Measurements from ENCODE around the gene COMMD3. TPM values are rescaled to one million over a fixed set of nuclear protein-coding genes. Genes with fewer than 3 reads are reported as not detected.

The COMMD3 gene
- total and polyA plus RNA-seq, 4 experiments from 2014 or later = 67.9 to 88.1 (median 69.8) TPM

DNA sequence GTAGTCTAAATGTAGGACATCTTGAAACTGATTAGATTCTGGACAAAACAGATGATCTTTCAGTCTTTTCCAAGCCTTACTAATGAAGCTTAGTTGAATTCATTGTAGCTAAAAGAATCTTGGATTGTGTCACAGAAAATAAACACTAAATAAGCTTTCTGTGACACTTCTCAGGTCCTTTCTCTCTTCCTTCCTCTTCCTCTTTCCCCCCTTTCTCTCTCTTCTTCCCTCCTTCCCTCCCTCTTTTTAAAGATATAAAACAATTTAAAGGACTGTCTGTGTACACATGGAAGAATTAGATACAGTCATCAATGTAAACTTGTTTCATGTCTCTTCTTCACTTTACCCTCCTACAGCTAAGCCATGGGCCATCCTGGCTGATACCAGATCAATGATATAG is 5.3 kb upstream of the COMMD3 start:
- peaks cover 1 to 4% of the 10 kb centered on the region in 2 donors for H3K27me3 Mint-ChIP-seq
- no peak for DNase-seq
- Histone ChIP-seq H3K27me3 (ENCODE audit: insufficient read depth, low read length) (no peaks in the 10 kb centered on the region), H3K27ac (ENCODE audit: low read depth, low read length) (no peak overlapping the region), H3K36me3 (ENCODE audit: insufficient read depth, low read length) (no peaks in the 10 kb centered on the region), H3K9me3 (ENCODE audit: control insufficient read depth in 1 of 2, low read length in 2 of 2) (no peaks in the 10 kb centered on the region), H3K4me3 (ENCODE audit: low read length in 2 of 2) (no peak overlapping the region), H3K4me1 (ENCODE audit: insufficient read depth, low read length) (peaks cover 7% of the 10 kb centered on the region)
- intact Hi-C loops (cut with micrococcal nuclease) = no loop called here
- ChIA-PET CTCF (ENCODE audit: partially characterized antibody) (no interaction called here), POLR2A (ENCODE audit: partially characterized antibody) (interaction anchor here (0.7 to 1.3 kb wide), 2 partner anchors 52 to 126 kb away, joined by 3 to 6 read pairs; no protein-coding TSS in a partner anchor)
- H3K27ac Mint-ChIP-seq = peak overlapping the region in 1 of 7 donors; percentile 9
- H3K4me1 Mint-ChIP-seq = peaks cover 7 to 13% (median 9%) of the 10 kb centered on the region in 4 donors
- no peak overlapping the region for H3K4me3 Mint-ChIP-seq
- H3K9me3 Mint-ChIP-seq = peaks cover 0 to 2% (median 0%) of the 10 kb centered on the region in 8 donors
- H3K36me3 Mint-ChIP-seq = peaks cover 0 to 3% of the 10 kb centered on the region in 2 donors

DNA sequence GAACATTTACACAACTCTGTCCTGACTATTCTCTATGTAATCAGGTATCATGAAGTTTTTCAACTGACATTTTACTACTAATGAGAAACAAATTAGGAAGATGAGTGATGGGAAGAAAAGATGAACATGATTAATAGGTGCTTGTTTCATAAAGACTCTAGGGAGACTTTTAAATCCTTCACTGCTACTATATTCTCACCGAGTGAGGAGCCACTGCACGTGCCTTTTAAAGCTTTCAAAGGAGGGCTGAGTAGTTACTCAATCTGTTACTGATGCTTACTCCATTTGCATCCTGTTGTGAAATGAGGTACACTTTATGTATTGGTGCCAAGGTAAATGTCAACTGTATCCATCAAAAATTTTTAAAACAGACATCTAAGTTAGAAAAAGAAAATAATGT is 1.3 kb upstream of the COMMD3 start:
- no peak overlapping the region for H3K27ac ChIP-seq (ENCODE audit: low read depth, low read length)
- H3K4me3 ChIP-seq (ENCODE audit: low read length in 2 of 2) = no peak overlapping the region
- no peaks in the 10 kb centered on the region for H3K27me3 ChIP-seq (ENCODE audit: insufficient read depth, low read length)
- H3K9me3 ChIP-seq (ENCODE audit: control insufficient read depth in 1 of 2, low read length in 2 of 2) = no peaks in the 10 kb centered on the region
- ChIA-PET POLR2A (ENCODE audit: partially characterized antibody) (interaction anchor here (0.9 to 5.4 kb wide), 8 partner anchors 10 to 311 kb away, joined by 3 to 97 read pairs (median 30); partner anchors contain the start of gene DNAJC1), CTCF (ENCODE audit: partially characterized antibody) (interaction anchor here (1.1 to 2.2 kb wide), 5 partner anchors 24 to 321 kb away, joined by 3 to 10 read pairs (median 6); no protein-coding TSS in a partner anchor)
- H3K4me1 ChIP-seq (ENCODE audit: insufficient read depth, low read length) = peaks cover 34% of the 10 kb centered on the region
- peaks cover 0 to 5% of the 10 kb centered on the region in 2 donors for H3K36me3 Mint-ChIP-seq
- peak overlapping the region in 2 of 7 donors; percentile 89 to 97 for H3K27ac Mint-ChIP-seq
- H3K36me3 ChIP-seq (ENCODE audit: insufficient read depth, low read length) = no peaks in the 10 kb centered on the region
- H3K9me3 Mint-ChIP-seq = no peaks in the 10 kb centered on the region
- H3K4me3 Mint-ChIP-seq = peak overlapping the region; percentile 88 to 99 (median 98)
- intact Hi-C loops (cut with micrococcal nuclease) = loop anchor here (5.0 kb wide), 1 partner anchor 293 kb away; no protein-coding TSS in a partner anchor
- peaks cover 0 to 1% of the 10 kb centered on the region in 2 donors for H3K27me3 Mint-ChIP-seq
- no peak for DNase-seq
- H3K4me1 Mint-ChIP-seq = peaks cover 18 to 45% (median 25%) of the 10 kb centered on the region in 4 donors

DNA sequence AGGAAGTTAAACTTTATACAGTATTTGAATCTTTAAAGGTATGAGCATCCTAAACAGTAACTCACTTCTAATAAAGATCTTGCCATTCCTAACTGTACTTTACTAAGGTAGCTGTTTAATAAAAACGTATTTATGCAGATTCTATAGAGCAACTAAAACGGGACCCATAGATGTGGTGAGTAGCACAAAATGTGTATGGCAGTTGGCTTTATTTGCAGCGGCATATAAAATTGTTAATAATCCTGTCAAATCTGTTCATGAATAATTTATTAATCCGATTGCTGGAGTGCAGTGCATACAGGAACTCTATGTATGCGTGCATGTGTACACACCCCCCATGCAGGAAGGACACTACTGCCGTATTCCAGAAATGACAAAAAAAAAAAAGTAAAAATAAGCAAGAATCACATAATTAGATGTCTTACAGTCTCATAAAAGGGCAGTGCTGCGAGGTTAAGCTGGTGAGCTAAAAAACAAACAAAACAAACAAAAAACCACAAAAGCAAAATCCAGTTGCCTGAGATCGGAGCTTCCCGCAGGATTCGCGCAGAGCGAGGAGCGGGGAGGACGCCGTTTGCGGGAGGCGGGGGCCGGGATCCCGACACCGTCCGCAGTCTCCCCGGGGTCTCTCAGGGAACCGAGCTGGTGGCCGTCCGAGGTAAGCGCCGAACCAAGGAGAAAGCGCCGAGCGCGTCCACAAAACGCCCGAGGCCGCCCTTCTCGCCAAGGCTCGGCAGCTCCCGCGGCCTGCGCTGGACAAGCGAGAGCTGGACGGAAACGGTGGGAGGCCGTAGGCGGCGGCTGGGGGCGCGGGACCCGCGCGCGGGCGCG is 518 bp upstream of the COMMD3 start:
- no peaks in the 10 kb centered on the region for H3K9me3 ChIP-seq (ENCODE audit: control insufficient read depth in 1 of 2, low read length in 2 of 2)
- ChIA-PET POLR2A (ENCODE audit: partially characterized antibody) (interaction anchor here (0.6 to 5.4 kb wide), 21 partner anchors 10 to 790 kb away, joined by 3 to 97 read pairs (median 4); partner anchors contain the start of genes DNAJC1 and PIP4K2A), CTCF (ENCODE audit: partially characterized antibody) (interaction anchor here (0.7 to 2.2 kb wide), 13 partner anchors 8 to 322 kb away, joined by 3 to 10 read pairs (median 3); no protein-coding TSS in a partner anchor)
- Mint-ChIP-seq H3K4me3 (peak overlapping the region; percentile 88 to 99 (median 98)), H3K36me3 (peaks cover 0 to 9% of the 10 kb centered on the region in 2 donors), H3K4me1 (peaks cover 22 to 50% (median 29%) of the 10 kb centered on the region in 4 donors), H3K27me3 (peaks cover 3 to 4% of the 10 kb centered on the region in 2 donors), H3K9me3 (no peaks in the 10 kb centered on the region), H3K27ac (peak overlapping the region; percentile 89 to 98 (median 98))
- H3K4me1 ChIP-seq (ENCODE audit: insufficient read depth, low read length) = peaks cover 37% of the 10 kb centered on the region
- DNase-seq = no peak
- no peaks in the 10 kb centered on the region for H3K27me3 ChIP-seq (ENCODE audit: insufficient read depth, low read length)
- H3K36me3 ChIP-seq (ENCODE audit: insufficient read depth, low read length) = no peaks in the 10 kb centered on the region
- H3K27ac ChIP-seq (ENCODE audit: low read depth, low read length) = peak overlapping the region; percentile 71
- peak overlapping the region; percentile 72 to 95 for H3K4me3 ChIP-seq (ENCODE audit: low read length in 2 of 2)
- intact Hi-C loops (cut with micrococcal nuclease) = loop anchor here (1.0 to 5.0 kb wide), 7 partner anchors 18 to 781 kb away; partner anchors contain the start of genes DNAJC1 and MLLT10

DNA sequence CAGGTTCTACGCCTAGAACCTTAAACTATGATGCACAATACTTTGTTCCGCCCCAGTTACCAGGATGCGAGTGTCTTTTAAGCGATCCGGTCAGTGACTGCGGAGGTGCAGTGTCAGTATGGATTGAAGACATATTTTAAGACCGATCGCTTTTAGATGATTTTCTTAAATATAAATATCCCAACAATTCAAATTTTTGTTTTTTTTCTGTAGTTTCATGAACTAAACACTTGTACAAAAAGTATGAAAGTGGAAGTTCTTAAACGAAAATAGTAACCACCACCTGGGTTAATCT is 835 bp downstream of the COMMD3 start:
- DNase-seq = no peak

DNA sequence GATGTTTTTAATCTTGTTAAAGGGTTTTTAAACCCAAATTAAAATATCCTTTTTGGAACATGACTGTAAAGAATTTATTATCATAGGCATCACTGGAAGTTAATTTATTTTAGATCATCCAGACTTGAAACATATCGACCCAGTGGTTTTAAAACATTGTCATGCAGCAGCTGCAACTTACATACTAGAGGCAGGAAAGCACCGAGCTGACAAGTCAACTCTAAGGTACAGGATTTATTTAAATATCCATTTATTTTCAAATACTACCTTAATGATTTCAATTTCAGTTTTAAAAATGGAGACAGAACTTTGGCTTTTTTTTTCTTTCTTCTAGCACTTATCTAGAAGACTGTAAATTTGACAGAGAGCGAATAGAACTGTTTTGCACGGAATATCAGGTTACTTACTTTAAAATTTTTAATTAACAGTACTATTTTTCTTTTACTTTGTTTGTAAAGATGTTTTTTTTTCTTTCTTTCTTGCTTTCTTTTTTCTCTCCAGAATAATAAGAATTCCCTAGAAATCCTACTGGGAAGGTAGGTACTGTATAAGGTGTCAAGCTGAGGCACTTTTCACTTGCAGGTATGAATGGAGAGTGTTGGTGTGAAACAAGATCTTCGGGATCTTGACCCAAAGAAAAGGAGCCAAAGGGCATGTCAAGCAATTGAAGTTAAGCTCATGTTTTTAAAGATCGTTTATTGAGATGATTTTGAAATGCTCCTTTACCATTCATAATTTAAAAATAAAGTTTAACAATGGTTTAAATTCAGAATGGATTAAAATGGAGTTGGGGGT is 1.8 kb downstream of the COMMD3 start:
- no peak overlapping the region for H3K4me3 ChIP-seq (ENCODE audit: low read length in 2 of 2)
- no peak overlapping the region for H3K27ac ChIP-seq (ENCODE audit: low read depth, low read length)
- H3K9me3 ChIP-seq (ENCODE audit: control insufficient read depth in 1 of 2, low read length in 2 of 2) = no peaks in the 10 kb centered on the region
- Mint-ChIP-seq H3K36me3 (peaks cover 0 to 15% of the 10 kb centered on the region in 2 donors), H3K4me3 (peak overlapping the region in 7 of 8 donors; percentile 15 to 94 (median 17)), H3K9me3 (no peaks in the 10 kb centered on the region), H3K27ac (peak overlapping the region in 4 of 7 donors; percentile 29 to 95 (median 74)), H3K4me1 (peaks cover 29 to 61% (median 38%) of the 10 kb centered on the region in 4 donors), H3K27me3 (peaks cover 9 to 10% of the 10 kb centered on the region in 2 donors)
- intact Hi-C loops (cut with micrococcal nuclease) = loop anchor here (5.0 kb wide), 1 partner anchor 296 kb away; no protein-coding TSS in a partner anchor
- no peaks in the 10 kb centered on the region for H3K36me3 ChIP-seq (ENCODE audit: insufficient read depth, low read length)
- H3K27me3 ChIP-seq (ENCODE audit: insufficient read depth, low read length) = no peaks in the 10 kb centered on the region
- ChIA-PET CTCF (ENCODE audit: partially characterized antibody) (interaction anchor here (0.7 kb wide), 1 partner anchor 90 kb away, joined by 3 read pairs; no protein-coding TSS in a partner anchor), POLR2A (ENCODE audit: partially characterized antibody) (interaction anchor here (1.1 to 5.4 kb wide), 3 partner anchors 65 to 120 kb away, joined by 4 to 97 read pairs (median 5); no protein-coding TSS in a partner anchor)
- peaks cover 45% of the 10 kb centered on the region for H3K4me1 ChIP-seq (ENCODE audit: insufficient read depth, low read length)
- DNase-seq = no peak

More for the DNA sequence above, 835 bp downstream of the COMMD3 start:
- H3K4me1 Mint-ChIP-seq = peaks cover 22 to 51% (median 30%) of the 10 kb centered on the region in 4 donors
- Histone ChIP-seq H3K36me3 (ENCODE audit: insufficient read depth, low read length) (no peaks in the 10 kb centered on the region), H3K4me3 (ENCODE audit: low read length in 2 of 2) (peak overlapping the region; percentile 77 to 95), H3K27me3 (ENCODE audit: insufficient read depth, low read length) (no peaks in the 10 kb centered on the region), H3K27ac (ENCODE audit: low read depth, low read length) (peak overlapping the region; percentile 71), H3K4me1 (ENCODE audit: insufficient read depth, low read length) (peaks cover 37% of the 10 kb centered on the region), H3K9me3 (ENCODE audit: control insufficient read depth in 1 of 2, low read length in 2 of 2) (no peaks in the 10 kb centered on the region)
- peaks cover 0 to 10% of the 10 kb centered on the region in 2 donors for H3K36me3 Mint-ChIP-seq
- CTCF ChIA-PET (ENCODE audit: partially characterized antibody) = interaction anchor here (1.5 to 2.2 kb wide), 3 partner anchors 120 to 323 kb away, joined by 6 to 8 read pairs (median 6); no protein-coding TSS in a partner anchor
- intact Hi-C loops (cut with micrococcal nuclease) = loop anchor here (5.0 kb wide), 1 partner anchor 295 kb away; no protein-coding TSS in a partner anchor
- H3K4me3 Mint-ChIP-seq = peak overlapping the region; percentile 85 to 94 (median 92)
- H3K27ac Mint-ChIP-seq = peak overlapping the region; percentile 89 to 97 (median 95)
- H3K9me3 Mint-ChIP-seq = no peaks in the 10 kb centered on the region
- POLR2A ChIA-PET (ENCODE audit: partially characterized antibody) = interaction anchor here (0.7 to 5.4 kb wide), 13 partner anchors 8 to 791 kb away, joined by 3 to 97 read pairs (median 6); partner anchors contain the start of genes DNAJC1 and SKIDA1
- peaks cover 3 to 4% of the 10 kb centered on the region in 2 donors for H3K27me3 Mint-ChIP-seq

DNA sequence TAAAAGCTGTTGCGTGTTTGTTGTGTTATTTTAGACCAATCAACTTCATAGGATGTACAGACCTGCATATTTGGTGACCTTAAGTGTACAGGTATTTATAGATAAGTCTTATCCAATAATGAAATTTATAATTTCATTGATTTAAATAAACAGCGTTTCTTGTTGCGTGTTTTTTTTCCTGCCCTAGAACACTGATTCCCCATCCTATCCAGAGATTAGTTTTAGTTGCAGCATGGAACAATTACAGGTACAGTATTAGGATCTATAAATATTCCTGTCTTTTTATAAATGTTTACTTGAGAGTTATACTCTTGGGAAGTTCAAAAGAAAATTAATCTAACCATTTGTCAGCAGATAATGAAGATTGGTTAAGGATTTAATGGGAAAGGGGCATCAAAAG is 2.6 kb downstream of the COMMD3 start:
- no peaks in the 10 kb centered on the region for H3K27me3 ChIP-seq (ENCODE audit: insufficient read depth, low read length)
- H3K27ac ChIP-seq (ENCODE audit: low read depth, low read length) = no peak overlapping the region
- peaks cover 0 to 15% of the 10 kb centered on the region in 2 donors for H3K36me3 Mint-ChIP-seq
- peaks cover 53% of the 10 kb centered on the region for H3K4me1 ChIP-seq (ENCODE audit: insufficient read depth, low read length)
- H3K4me1 Mint-ChIP-seq = peaks cover 36 to 69% (median 45%) of the 10 kb centered on the region in 4 donors
- POLR2A ChIA-PET (ENCODE audit: partially characterized antibody) = interaction anchor here (0.9 to 1.8 kb wide), 6 partner anchors 66 to 823 kb away, joined by 3 to 18 read pairs (median 4); no protein-coding TSS in a partner anchor
- no peaks in the 10 kb centered on the region for H3K9me3 ChIP-seq (ENCODE audit: control insufficient read depth in 1 of 2, low read length in 2 of 2)
- peaks cover 9 to 10% of the 10 kb centered on the region in 2 donors for H3K27me3 Mint-ChIP-seq
- DNase-seq = no peak
- no peak overlapping the region for H3K4me3 ChIP-seq (ENCODE audit: low read length in 2 of 2)
- CTCF ChIA-PET (ENCODE audit: partially characterized antibody) = interaction anchor here (1.0 kb wide), 1 partner anchor 66 kb away, joined by 3 read pairs; no protein-coding TSS in a partner anchor
- intact Hi-C loops (cut with micrococcal nuclease) = loop anchor here (5.0 kb wide), 1 partner anchor 296 kb away; no protein-coding TSS in a partner anchor
- H3K27ac Mint-ChIP-seq = peak overlapping the region in 2 of 7 donors; percentile 31 to 89
- H3K4me3 Mint-ChIP-seq = peak overlapping the region in 4 of 8 donors; percentile 28 to 41 (median 32)
- no peaks in the 10 kb centered on the region for H3K9me3 Mint-ChIP-seq
- H3K36me3 ChIP-seq (ENCODE audit: insufficient read depth, low read length) = no peaks in the 10 kb centered on the region
